IMR-90 (cell line): ENCODE data around the gene PTPRN2. TPM values are rescaled to one million over a fixed set of nuclear protein-coding genes. Genes with fewer than 3 reads are reported as not detected.

ENCODE experiments used
- ATAC-seq: fragments of 200-7000 bp; cut with Tn5 transposase; 2 replicates; pipeline ENCODE4 v1.9.1; 2020; ENCODE audit warnings: low read depth, mild to moderate bottlenecking, moderate library complexity
- BruUV-seq: library from RNA; stranded (reverse); fragments of 400-500 nt; replicated peaks from 2 replicates; lab custom pipeline; 2021; lab: Mats Ljungman, UMichigan
- CTCF ChIA-PET: fragments of 300-600 bp; formaldehyde crosslinking; extraction: SDS; loops from one replicate; lab custom pipeline; 2021; ENCODE audit warnings: antibody characterized with exemption; lab: Yijun Ruan, JAX
- POLR2A ChIA-PET: fragments of 300-600 bp; sonication (Branson Sonifier 250); formaldehyde crosslinking; loops from one replicate; lab custom pipeline; 2022; ENCODE audit warnings: antibody characterized with exemption; ENCODE audit not compliant: unreplicated experiment; lab: Charles Lee
- DNase-seq: peaks from one replicate; pipeline ENCODE4 v3.0.0; 2013
- H2AFZ ChIP-seq: replicated peaks from 2 replicates; pipeline ENCODE3; 2013; ENCODE audit warnings: low read length, mild to moderate bottlenecking; ENCODE audit not compliant: poor library complexity
- H2AK5ac ChIP-seq: 2 replicates; pipeline ENCODE4 v1.6.1; 2013; ENCODE audit warnings: low read depth, low read length, inconsistent platforms
- H2AK9ac ChIP-seq: replicated peaks from 2 replicates; pipeline ENCODE3; 2013; ENCODE audit warnings: mild to moderate bottlenecking, low read depth, low read length, moderate library complexity; ENCODE audit not compliant: poor library complexity
- H2BK120ac ChIP-seq: 2 replicates; pipeline ENCODE4 v1.6.1; 2013; ENCODE audit warnings: low read depth, low read length, inconsistent platforms
- H2BK15ac ChIP-seq: 3 replicates; pipeline ENCODE4 v1.6.1; 2013; ENCODE audit warnings: low read depth, low read length, inconsistent platforms
- H2BK20ac ChIP-seq: 2 replicates; pipeline ENCODE4 v1.6.1; 2013; ENCODE audit warnings: low read depth, mild to moderate bottlenecking, inconsistent platforms, low read length, moderate library complexity
- H2BK5ac ChIP-seq: 2 replicates; pipeline ENCODE4 v1.6.1; 2013; ENCODE audit warnings: mild to moderate bottlenecking, low read depth, low read length, inconsistent platforms; ENCODE audit not compliant: poor library complexity, severe bottlenecking
- H3K14ac ChIP-seq: replicated peaks from 2 replicates; pipeline ENCODE4 v1.6.1; 2013; ENCODE audit warnings: low read depth, low read length, inconsistent platforms
- H3K18ac ChIP-seq: 2 replicates; pipeline ENCODE4 v1.6.1; 2013; ENCODE audit warnings: low read depth, low read length, control low read depth
- H3K23ac ChIP-seq: 2 replicates; pipeline ENCODE4 v1.6.1; 2013; ENCODE audit warnings: low read depth, low read length, inconsistent platforms
- H3K27ac ChIP-seq: 2 replicates; pipeline ENCODE4 v1.5.1; 2013; ENCODE audit warnings: mild to moderate bottlenecking, control low read depth, low read length; ENCODE audit not compliant: insufficient read depth
- H3K27me3 ChIP-seq: 2 replicates; pipeline ENCODE4 v1.6.1; 2013; ENCODE audit warnings: low read length; ENCODE audit not compliant: control insufficient read depth, insufficient read depth
- H3K36me3 ChIP-seq: 2 replicates; pipeline ENCODE4 v1.6.1; 2013; ENCODE audit warnings: low read length, mixed read lengths; ENCODE audit not compliant: control insufficient read depth, insufficient read depth
- H3K4ac ChIP-seq: 2 replicates; pipeline ENCODE4 v1.6.1; 2013; ENCODE audit warnings: low read depth, low read length, inconsistent platforms
- H3K4me1 ChIP-seq: 2 replicates; pipeline ENCODE4 v1.6.1; 2013; ENCODE audit warnings: low read length, mixed read lengths; ENCODE audit not compliant: control insufficient read depth, insufficient read depth
- H3K4me2 ChIP-seq: 2 replicates; pipeline ENCODE4 v1.6.1; 2013; ENCODE audit warnings: low read depth, mild to moderate bottlenecking, control low read depth, low read length, moderate library complexity
- H3K4me3 ChIP-seq: 2 replicates; pipeline ENCODE4 v1.5.1; 2013; ENCODE audit warnings: low read depth, mild to moderate bottlenecking, control low read depth, low read length, moderate library complexity; ENCODE audit not compliant: insufficient read depth
- H3K56ac ChIP-seq: 2 replicates; pipeline ENCODE4 v1.6.1; 2013; ENCODE audit warnings: low read length, inconsistent platforms; ENCODE audit not compliant: insufficient read depth; ENCODE audit errors: extremely low read depth
- H3K79me1 ChIP-seq, 2 experiments: 2 replicates each; pipeline ENCODE4 v1.6.1; 2013; ENCODE audit warnings: low read length in 2 of 2, inconsistent platforms in 1 of 2, low read depth in 1 of 2
- H3K9ac ChIP-seq: 2 replicates; pipeline ENCODE4 v1.6.1; 2013; ENCODE audit warnings: low read depth, low read length, control low read depth
- H3K9me1 ChIP-seq: 2 replicates; pipeline ENCODE4 v1.6.1; 2013; ENCODE audit warnings: low read length, inconsistent platforms; ENCODE audit not compliant: insufficient read depth
- H3K9me3 ChIP-seq: 2 replicates; pipeline ENCODE4 v1.6.1; 2013; ENCODE audit warnings: low read length; ENCODE audit not compliant: control insufficient read depth, insufficient read depth
- H4K20me1 ChIP-seq: 2 replicates; pipeline ENCODE4 v1.6.1; 2013; ENCODE audit warnings: low read length, inconsistent platforms; ENCODE audit not compliant: insufficient read depth
- H4K5ac ChIP-seq: 2 replicates; pipeline ENCODE4 v1.6.1; 2013; ENCODE audit warnings: mild to moderate bottlenecking, low read depth, low read length, control low read depth
- H4K8ac ChIP-seq, 2 experiments: 2 replicates each; pipeline ENCODE4 v1.6.1; 2013; ENCODE audit warnings: low read depth in 2 of 2, low read length in 2 of 2, control low read depth in 1 of 2, inconsistent platforms in 1 of 2
- H4K91ac ChIP-seq: 2 replicates; pipeline ENCODE4 v1.6.1; 2013; ENCODE audit warnings: low read depth, low read length, inconsistent platforms; ENCODE audit not compliant: insufficient read depth
- CEBPB ChIP-seq: IDR thresholded peaks from 2 replicates; pipeline ENCODE4 v1.6.1; 2012; ENCODE audit warnings: low read depth, low read length, improper control_type of control experiment
- CHD1 ChIP-seq: IDR thresholded peaks from 2 replicates; pipeline ENCODE4 v1.6.1; 2012; ENCODE audit warnings: low read depth, low read length, improper control_type of control experiment
- CTCF ChIP-seq: conservative IDR thresholded peaks from 2 replicates; pipeline ENCODE4 v1.5.1; 2012; ENCODE audit warnings: mild to moderate bottlenecking, low read depth, low read length, improper control_type of control experiment
- MXI1 ChIP-seq: IDR thresholded peaks from 2 replicates; pipeline ENCODE4 v1.6.1; 2012; ENCODE audit warnings: low read depth, mild to moderate bottlenecking, low read length, moderate library complexity, borderline replicate concordance
- POLR2A ChIP-seq: IDR thresholded peaks from 2 replicates; pipeline ENCODE4 v1.6.1; 2012; ENCODE audit warnings: mild to moderate bottlenecking, low read depth, low read length
- SMC3 ChIP-seq: fragments of 150-350 bp; IDR thresholded peaks from 2 replicates; pipeline ENCODE4 v1.6.1; 2016; ENCODE audit warnings: low read depth, mild to moderate bottlenecking, antibody characterized with exemption, low read length, moderate library complexity
- WGBS, 2 experiments: methylation state at CpG; one replicate each; pipeline versions ENCODE4 v1.1.5 to v1.1.7; 2013; ENCODE audit warnings: missing lambda C conversion rate in 2 of 2; ENCODE audit not compliant: insufficient read length in 1 of 2; ENCODE audit errors: extremely low coverage in 2 of 2; 5-methylcytosine and 5-hydroxymethylcytosine counted together
- dilution Hi-C: fragments of 300-500 bp; cut with HindIII; formaldehyde crosslinking; loops from one replicate; pipeline ENCODE4 v1.14.3; 2018; ENCODE audit warnings: low sequenced_read_pairs; ENCODE audit not compliant: unreplicated experiment
- in situ Hi-C: fragments of 300-500 bp; cut with MboI; formaldehyde crosslinking; loops from 3 replicates; pipeline ENCODE4 v1.14.3; 2019; ENCODE audit warnings: low sequenced_read_pairs, inconsistent platforms, mixed read lengths
- intact Hi-C: fragments of 100-400 bp; cut with micrococcal nuclease; formaldehyde crosslinking; loops from 2 replicates; pipeline ENCODE4 v1.10.0; 2022
- polyA plus RNA-seq, 3 experiments: library from polyadenylated mRNA; depleted of rRNA; stranded (reverse); fragments of >200 nt; gene quantifications; 2 replicates each; pipeline ENCODE4 v1.2.3, GENCODE V29; 2012; ENCODE audit warnings: low replicate concordance in 1 of 3
- total RNA-seq: library from RNA; depleted of rRNA; stranded (reverse); fragments of >200 nt; gene quantifications from 2 replicates; pipeline ENCODE4 v1.2.3, GENCODE V29; 2012

The PTPRN2 gene
- total and polyA plus RNA-seq, 2 of the 4 experiments (the other 2 are of a cell fraction) = 0.03 TPM; not detected in 1

- no peak overlapping the region for H3K18ac ChIP-seq
- H2AFZ ChIP-seq = no peak overlapping the region
- TF ChIP-seq SMC3 = no peak
- no peak for TF ChIP-seq CTCF
- TF ChIP-seq CEBPB = no peak
- TF ChIP-seq CHD1 = no peak
- TF ChIP-seq MXI1 = no peak
- no peak for TF ChIP-seq POLR2A
- no peak overlapping the region for H4K5ac ChIP-seq
- no peak overlapping the region for H3K27ac ChIP-seq
- H3K56ac ChIP-seq = no peak overlapping the region
- no peak overlapping the region for H2BK5ac ChIP-seq
- H3K14ac ChIP-seq = no peak overlapping the region
- H2AK5ac ChIP-seq = no peak overlapping the region
- H3K4me2 ChIP-seq = no peak overlapping the region
- CTCF ChIA-PET = no interaction called here
- no TSS peak for BruUV-seq
- no peak overlapping the region for H3K23ac ChIP-seq
- H3K4me1 ChIP-seq = no peaks in the 10 kb centered on the region
- dilution Hi-C loops = no loop called here
- no peak overlapping the region for H3K4me3 ChIP-seq
- intact Hi-C loops = no loop called here
- H4K8ac ChIP-seq = no peak overlapping the region
- H4K91ac ChIP-seq = no peak overlapping the region
- WGBS, 2 experiments = 67% methylated on average over 2 of the region's 18 CpGs; no CpG with 5 or more reads in 1 of the 2 experiments
- POLR2A ChIA-PET = no interaction called here
- H3K27me3 ChIP-seq = no peaks in the 10 kb centered on the region
- in situ Hi-C loops = no loop called here
- H2AK9ac ChIP-seq = no peak overlapping the region
- no peak overlapping the region for H2BK15ac ChIP-seq
- no peaks in the 10 kb centered on the region for H4K20me1 ChIP-seq
- H3K9me3 ChIP-seq = peaks cover 54% of the 10 kb centered on the region
- ATAC-seq = no peak
- no peak for DNase-seq
- no peak overlapping the region for H3K9ac ChIP-seq
- H2BK20ac ChIP-seq = no peak overlapping the region
- no peaks in the 10 kb centered on the region for H3K79me1 ChIP-seq
- no peaks in the 10 kb centered on the region for H3K36me3 ChIP-seq
- no peak overlapping the region for H3K4ac ChIP-seq
- H3K9me1 ChIP-seq = no peaks in the 10 kb centered on the region
- H2BK120ac ChIP-seq = no peak overlapping the region
These were observed 680.5 kb downstream of the PTPRN2 start for GRCh38 chr7:157907091-157907490.
